CD4-positive, alpha-beta T cell treated with Interleukin-15 for 4 hours (primary cell): ENCODE results near the gene MLLT3.

Experiments used
- DNase-seq: peaks from one replicate; pipeline ENCODE4 v3.0.0-alpha.2; 2020; ENCODE audit warnings: low spot score

MLLT3 gene

GRCh38 chr9:20409321-20410092, 212.8 kb downstream of the MLLT3 start:
- no peak for DNase-seq

GRCh38 chr9:20408513-20408912, 213.8 kb downstream of the MLLT3 start:
- no peak for DNase-seq

GRCh38 chr9:20407013-20407412, 215.3 kb downstream of the MLLT3 start:
- no peak for DNase-seq

GRCh38 chr9:20406344-20406743, 216.0 kb downstream of the MLLT3 start:
- DNase-seq, result no peak

- DNase-seq, result no peak
Observed at GRCh38 chr9:20405616-20406015, 216.7 kb downstream of the MLLT3 start.

GRCh38 chr9:20405078-20405477, 217.2 kb downstream of the MLLT3 start:
- no peak for DNase-seq

- DNase-seq, result no peak
Observed at GRCh38 chr9:20404192-20404813, 218.0 kb downstream of the MLLT3 start.

- no peak for DNase-seq
Observed at GRCh38 chr9:20403346-20403745, 219.0 kb downstream of the MLLT3 start.

- no peak for DNase-seq
Observed at GRCh38 chr9:20402273-20402875, 219.9 kb downstream of the MLLT3 start.

- no peak for DNase-seq
Observed at GRCh38 chr9:20398536-20399338, 223.6 kb downstream of the MLLT3 start.

- no peak for DNase-seq
Observed at GRCh38 chr9:20397348-20397747, 225.0 kb downstream of the MLLT3 start.

- no peak for DNase-seq
Observed at GRCh38 chr9:20396509-20396908, 225.8 kb downstream of the MLLT3 start.

GRCh38 chr9:20395651-20396050, 226.6 kb downstream of the MLLT3 start:
- no peak for DNase-seq

- no peak for DNase-seq
Observed at GRCh38 chr9:20394969-20395368, 227.3 kb downstream of the MLLT3 start.

GRCh38 chr9:20391208-20391607, 231.1 kb downstream of the MLLT3 start:
- DNase-seq, result no peak

GRCh38 chr9:20390400-20390799, 231.9 kb downstream of the MLLT3 start:
- no peak for DNase-seq

GRCh38 chr9:20387062-20387461, 235.2 kb downstream of the MLLT3 start:
- no peak for DNase-seq

- DNase-seq, result no peak
Observed at GRCh38 chr9:20384642-20385041, 237.7 kb downstream of the MLLT3 start.

- no peak for DNase-seq
Observed at GRCh38 chr9:20382460-20383071, 239.7 kb downstream of the MLLT3 start.

GRCh38 chr9:20380546-20380945, 241.8 kb downstream of the MLLT3 start:
- DNase-seq, result no peak

GRCh38 chr9:20379804-20380225, 242.5 kb downstream of the MLLT3 start:
- no peak for DNase-seq

GRCh38 chr9:20378851-20379250, 243.4 kb downstream of the MLLT3 start:
- no peak for DNase-seq
